Astrocyte (in vitro differentiated cells and primary cell): ENCODE measurements around the gene RFESD.

Experiments used
- CTCF ChIP-seq: IDR thresholded peaks from 2 replicates; pipeline ENCODE4 v1.5.1; 2011; ENCODE audit warnings: low read depth, mild to moderate bottlenecking, inconsistent platforms, low read length, moderate library complexity; ENCODE audit not compliant: insufficient read depth
- EZH2 ChIP-seq: IDR thresholded peaks from 2 replicates; pipeline ENCODE4 v1.6.1; 2012; ENCODE audit warnings: mild to moderate bottlenecking, low read length, inconsistent platforms; ENCODE audit not compliant: insufficient read depth

GRCh38 chr5:95668728-95669127, 22.2 kb downstream of the RFESD start:
- TF ChIP-seq CTCF = no peak
- no peak for TF ChIP-seq EZH2
